ENCODE measurements around the gene SIL1. TPM values are rescaled to one million over a fixed set of nuclear protein-coding genes. Genes with fewer than 3 reads are reported as not detected.
A peak's percentile ranks its signal among the peaks of the same experiment; 100 is the strongest.

SIL1 gene
- total and polyA plus RNA-seq, 2 donors (not counting 1 experiment from before 2014, with no cell fraction given), result 66.4 to 85.5 TPM

- no peaks in the 10 kb centered on the region for H4K20me1 ChIP-seq (ENCODE audit: control insufficient read depth, extremely low read depth, insufficient read depth, low read length)
- H3K4me2 ChIP-seq (ENCODE audit: extremely low read depth, insufficient read depth, low read length), result no peak overlapping the region
- H3K4me1 ChIP-seq (ENCODE audit: control insufficient read depth, extremely low read depth, insufficient read depth, low read length), result peaks cover 4% of the 10 kb centered on the region
- H3K79me2 ChIP-seq (ENCODE audit: control insufficient read depth, insufficient read depth, low read length), result no peaks in the 10 kb centered on the region
- H3K4me3 ChIP-seq (replicated peaks in 1 of 4; ENCODE audit: control extremely low read depth in 1 of 4, insufficient read depth in 1 of 4, low read depth in 3 of 4, low read length in 4 of 4), result no peak overlapping the region
- H2AFZ ChIP-seq (ENCODE audit: low read length), result no peak overlapping the region
- DNase-seq (ENCODE audit: low read depth in 2 of 2), result no peak
- TF ChIP-seq CTCF (conservative IDR thresholded peaks at IDR 0.05 in 1 of 2, IDR thresholded peaks at IDR 0.05 in 1 of 2; ENCODE audit: low read depth in 1 of 2, low read length in 2 of 2) (no peak), EZH2 (IDR thresholded peaks at IDR 0.05; ENCODE audit: low read length, missing control alignments) (no peak)
- H3K9me3 ChIP-seq (ENCODE audit: control insufficient read depth, insufficient read depth, low read depth, low read length), result no peaks in the 10 kb centered on the region
- no peaks in the 10 kb centered on the region for H3K27me3 ChIP-seq (ENCODE audit: control insufficient read depth, insufficient read depth, low read length)
- H3K9ac ChIP-seq (ENCODE audit: insufficient read depth, low read length), result no peak overlapping the region
- no peaks in the 10 kb centered on the region for H3K36me3 ChIP-seq (ENCODE audit: control insufficient read depth, insufficient read depth, low read length)
- H3K27ac ChIP-seq (ENCODE audit: insufficient read depth, low read length), result no peak overlapping the region
Observed at GRCh38 chr5:139019211-139019610, 179.0 kb downstream of the SIL1 start.

GRCh38 chr5:139017624-139018023, 180.5 kb downstream of the SIL1 start:
- Histone ChIP-seq H3K4me1 (ENCODE audit: control insufficient read depth, extremely low read depth, insufficient read depth, low read length) (peaks cover 4% of the 10 kb centered on the region), H3K4me3 (replicated peaks in 1 of 4; ENCODE audit: control extremely low read depth in 1 of 4, insufficient read depth in 1 of 4, low read depth in 3 of 4, low read length in 4 of 4) (no peak overlapping the region), H2AFZ (ENCODE audit: low read length) (no peak overlapping the region), H3K36me3 (ENCODE audit: control insufficient read depth, insufficient read depth, low read length) (no peaks in the 10 kb centered on the region), H3K9me3 (ENCODE audit: control insufficient read depth, insufficient read depth, low read depth, low read length) (no peaks in the 10 kb centered on the region), H3K27me3 (ENCODE audit: control insufficient read depth, insufficient read depth, low read length) (no peaks in the 10 kb centered on the region), H3K79me2 (ENCODE audit: control insufficient read depth, insufficient read depth, low read length) (no peaks in the 10 kb centered on the region), H3K4me2 (ENCODE audit: extremely low read depth, insufficient read depth, low read length) (no peak overlapping the region), H4K20me1 (ENCODE audit: control insufficient read depth, extremely low read depth, insufficient read depth, low read length) (no peaks in the 10 kb centered on the region), H3K27ac (ENCODE audit: insufficient read depth, low read length) (no peak overlapping the region), H3K9ac (ENCODE audit: insufficient read depth, low read length) (no peak overlapping the region)
- TF ChIP-seq EZH2 (IDR thresholded peaks at IDR 0.05; ENCODE audit: low read length, missing control alignments) (no peak), CTCF (conservative IDR thresholded peaks at IDR 0.05 in 1 of 2, IDR thresholded peaks at IDR 0.05 in 1 of 2; ENCODE audit: low read depth in 1 of 2, low read length in 2 of 2) (no peak)
- DNase-seq (ENCODE audit: low read depth in 2 of 2), result no peak

GRCh38 chr5:139016186-139016585, 182.0 kb downstream of the SIL1 start:
- Histone ChIP-seq H3K36me3 (ENCODE audit: control insufficient read depth, insufficient read depth, low read length) (no peaks in the 10 kb centered on the region), H2AFZ (ENCODE audit: low read length) (no peak overlapping the region), H3K27ac (ENCODE audit: insufficient read depth, low read length) (no peak overlapping the region), H3K4me1 (ENCODE audit: control insufficient read depth, extremely low read depth, insufficient read depth, low read length) (peaks cover 4% of the 10 kb centered on the region), H3K9ac (ENCODE audit: insufficient read depth, low read length) (no peak overlapping the region), H4K20me1 (ENCODE audit: control insufficient read depth, extremely low read depth, insufficient read depth, low read length) (no peaks in the 10 kb centered on the region), H3K4me3 (replicated peaks in 1 of 4; ENCODE audit: control extremely low read depth in 1 of 4, insufficient read depth in 1 of 4, low read depth in 3 of 4, low read length in 4 of 4) (no peak overlapping the region), H3K27me3 (ENCODE audit: control insufficient read depth, insufficient read depth, low read length) (no peaks in the 10 kb centered on the region), H3K4me2 (ENCODE audit: extremely low read depth, insufficient read depth, low read length) (no peak overlapping the region), H3K9me3 (ENCODE audit: control insufficient read depth, insufficient read depth, low read depth, low read length) (no peaks in the 10 kb centered on the region), H3K79me2 (ENCODE audit: control insufficient read depth, insufficient read depth, low read length) (no peaks in the 10 kb centered on the region)
- DNase-seq (ENCODE audit: low read depth in 2 of 2), result peak in 1 of 2 donors; percentile 65
- TF ChIP-seq EZH2 (IDR thresholded peaks at IDR 0.05; ENCODE audit: low read length, missing control alignments) (no peak), CTCF (conservative IDR thresholded peaks at IDR 0.05 in 1 of 2, IDR thresholded peaks at IDR 0.05 in 1 of 2; ENCODE audit: low read depth in 1 of 2, low read length in 2 of 2) (no peak)

Data from fibroblast of lung (primary cell).